NCI-H82 treated with DMSO at 0.1 percent for 48 hours (cell line): ENCODE results near the gene MAP3K5.
"Not testable (repeated sequence)": the region's sequence is repeated elsewhere in the genome, so short reads cannot be mapped to it uniquely, and the experiment has no call there.

Experiments
- DNase-seq: peaks from one replicate; lab custom pipeline; 2025; ENCODE audit not compliant: unreplicated experiment; lab: John Stamatoyannopoulos, UW

MAP3K5 gene

GRCh38 chr6:136793363-136793762, 1.1 kb upstream of the MAP3K5 start:
- no peak for DNase-seq

GRCh38 chr6:136792095-136792409, 225 bp downstream of the MAP3K5 start:
- DNase-seq = no peak

GRCh38 chr6:136791296-136792094, 782 bp downstream of the MAP3K5 start:
- peak; percentile 12 for DNase-seq

- no peak for DNase-seq
Measured at GRCh38 chr6:136790411-136791295, 1.6 kb downstream of the MAP3K5 start.

GRCh38 chr6:136789440-136789839, 2.8 kb downstream of the MAP3K5 start:
- not testable (repeated sequence) for DNase-seq

GRCh38 chr6:136788069-136788902, 4.0 kb downstream of the MAP3K5 start:
- no peak for DNase-seq

GRCh38 chr6:136787726-136788068, 4.6 kb downstream of the MAP3K5 start:
- no peak for DNase-seq

- no peak for DNase-seq
Measured at GRCh38 chr6:136786658-136787057, 5.6 kb downstream of the MAP3K5 start.

GRCh38 chr6:136784910-136785746, 7.1 kb downstream of the MAP3K5 start:
- no peak for DNase-seq

- DNase-seq = no peak
Measured at GRCh38 chr6:136784271-136784664, 8.0 kb downstream of the MAP3K5 start.

GRCh38 chr6:136783495-136784270, 8.6 kb downstream of the MAP3K5 start:
- no peak for DNase-seq

GRCh38 chr6:136783021-136783420, 9.3 kb downstream of the MAP3K5 start:
- no peak for DNase-seq

- no peak for DNase-seq
Measured at GRCh38 chr6:136782021-136782770, 10.1 kb downstream of the MAP3K5 start.

- no peak for DNase-seq
Measured at GRCh38 chr6:136780972-136781371, 11.3 kb downstream of the MAP3K5 start.

GRCh38 chr6:136779682-136780081, 12.6 kb downstream of the MAP3K5 start:
- DNase-seq = no peak

- DNase-seq = no peak
Measured at GRCh38 chr6:136777651-136778050, 14.6 kb downstream of the MAP3K5 start.

GRCh38 chr6:136775548-136775947, 16.7 kb downstream of the MAP3K5 start:
- DNase-seq = no peak

GRCh38 chr6:136775081-136775480, 17.2 kb downstream of the MAP3K5 start:
- DNase-seq = no peak
